Ishikawa (cell line): ENCODE measurements around the gene PHLPP2.

Experiments
- CEBPB ChIP-seq: IDR thresholded peaks from 2 replicates; pipeline ENCODE4 v1.6.1; 2012
- EGR1 ChIP-seq: IDR thresholded peaks from 2 replicates; pipeline ENCODE4 v1.6.1; 2012
- EP300 ChIP-seq: IDR thresholded peaks from 2 replicates; pipeline ENCODE4 v1.6.1; 2012; ENCODE audit warnings: borderline replicate concordance
- RAD21 ChIP-seq: IDR thresholded peaks from 2 replicates; pipeline ENCODE4 v1.6.1; 2012; ENCODE audit warnings: low read depth
- TAF1 ChIP-seq: IDR thresholded peaks from 2 replicates; pipeline ENCODE4 v1.6.1; 2012; ENCODE audit warnings: low read depth, mild to moderate bottlenecking
- TCF12 ChIP-seq: IDR thresholded peaks from 2 replicates; pipeline ENCODE4 v1.6.1; 2012; ENCODE audit warnings: low read depth
- TEAD4 ChIP-seq: IDR thresholded peaks from 2 replicates; pipeline ENCODE4 v1.6.1; 2012
- TF ChIP-seq, protein P1 (sequence below): IDR thresholded peaks from 2 replicates; pipeline ENCODE4 v1.6.1; 2012
- TF ChIP-seq, protein P2 (sequence below): IDR thresholded peaks from 2 replicates; pipeline ENCODE4 v1.6.1; 2012; ENCODE audit warnings: low read depth, mild to moderate bottlenecking
- TF ChIP-seq, protein P3 (sequence below): IDR thresholded peaks from 2 replicates; pipeline ENCODE4 v1.6.1; 2012

DNA sequence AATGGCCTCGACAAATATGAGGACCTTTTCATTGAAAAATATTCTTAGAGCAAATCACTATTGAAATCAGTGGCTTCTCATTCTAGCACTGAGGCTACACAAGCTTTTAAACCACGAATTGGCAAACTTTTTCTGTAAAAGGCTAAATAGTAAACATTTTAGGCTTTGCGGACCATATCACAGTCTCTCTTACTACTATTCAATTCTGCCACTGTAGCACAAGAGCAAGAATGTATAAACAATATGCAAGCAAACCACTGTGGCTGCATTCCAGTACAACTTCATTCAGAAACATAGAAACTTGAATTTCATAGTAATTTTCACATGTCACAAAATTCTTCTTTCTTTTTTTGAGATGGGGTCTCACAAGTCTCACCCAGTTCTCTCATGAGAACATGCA is 49.1 kb downstream of the PHLPP2 start:
- TF ChIP-seq TAF1 (no peak), EP300 (no peak), TEAD4 (no peak), TCF12 (no peak), CEBPB (no peak), RAD21 (no peak), EGR1 (no peak)
- TF ChIP-seq, protein P1, sequence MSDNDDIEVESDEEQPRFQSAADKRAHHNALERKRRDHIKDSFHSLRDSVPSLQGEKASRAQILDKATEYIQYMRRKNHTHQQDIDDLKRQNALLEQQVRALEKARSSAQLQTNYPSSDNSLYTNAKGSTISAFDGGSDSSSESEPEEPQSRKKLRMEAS, result no peak
- TF ChIP-seq, protein P2, sequence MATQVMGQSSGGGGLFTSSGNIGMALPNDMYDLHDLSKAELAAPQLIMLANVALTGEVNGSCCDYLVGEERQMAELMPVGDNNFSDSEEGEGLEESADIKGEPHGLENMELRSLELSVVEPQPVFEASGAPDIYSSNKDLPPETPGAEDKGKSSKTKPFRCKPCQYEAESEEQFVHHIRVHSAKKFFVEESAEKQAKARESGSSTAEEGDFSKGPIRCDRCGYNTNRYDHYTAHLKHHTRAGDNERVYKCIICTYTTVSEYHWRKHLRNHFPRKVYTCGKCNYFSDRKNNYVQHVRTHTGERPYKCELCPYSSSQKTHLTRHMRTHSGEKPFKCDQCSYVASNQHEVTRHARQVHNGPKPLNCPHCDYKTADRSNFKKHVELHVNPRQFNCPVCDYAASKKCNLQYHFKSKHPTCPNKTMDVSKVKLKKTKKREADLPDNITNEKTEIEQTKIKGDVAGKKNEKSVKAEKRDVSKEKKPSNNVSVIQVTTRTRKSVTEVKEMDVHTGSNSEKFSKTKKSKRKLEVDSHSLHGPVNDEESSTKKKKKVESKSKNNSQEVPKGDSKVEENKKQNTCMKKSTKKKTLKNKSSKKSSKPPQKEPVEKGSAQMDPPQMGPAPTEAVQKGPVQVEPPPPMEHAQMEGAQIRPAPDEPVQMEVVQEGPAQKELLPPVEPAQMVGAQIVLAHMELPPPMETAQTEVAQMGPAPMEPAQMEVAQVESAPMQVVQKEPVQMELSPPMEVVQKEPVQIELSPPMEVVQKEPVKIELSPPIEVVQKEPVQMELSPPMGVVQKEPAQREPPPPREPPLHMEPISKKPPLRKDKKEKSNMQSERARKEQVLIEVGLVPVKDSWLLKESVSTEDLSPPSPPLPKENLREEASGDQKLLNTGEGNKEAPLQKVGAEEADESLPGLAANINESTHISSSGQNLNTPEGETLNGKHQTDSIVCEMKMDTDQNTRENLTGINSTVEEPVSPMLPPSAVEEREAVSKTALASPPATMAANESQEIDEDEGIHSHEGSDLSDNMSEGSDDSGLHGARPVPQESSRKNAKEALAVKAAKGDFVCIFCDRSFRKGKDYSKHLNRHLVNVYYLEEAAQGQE, result no peak
- TF ChIP-seq, protein P3, sequence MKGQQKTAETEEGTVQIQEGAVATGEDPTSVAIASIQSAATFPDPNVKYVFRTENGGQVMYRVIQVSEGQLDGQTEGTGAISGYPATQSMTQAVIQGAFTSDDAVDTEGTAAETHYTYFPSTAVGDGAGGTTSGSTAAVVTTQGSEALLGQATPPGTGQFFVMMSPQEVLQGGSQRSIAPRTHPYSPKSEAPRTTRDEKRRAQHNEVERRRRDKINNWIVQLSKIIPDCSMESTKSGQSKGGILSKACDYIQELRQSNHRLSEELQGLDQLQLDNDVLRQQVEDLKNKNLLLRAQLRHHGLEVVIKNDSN, result no peak
